H9 (cell line): Measurements from ENCODE around the gene RHEBL1. TPM values are rescaled to one million over a fixed set of nuclear protein-coding genes. Genes with fewer than 3 reads are reported as not detected.

ENCODE experiments used
- DNase-seq: peaks from one replicate; pipeline ENCODE4 v3.0.0-alpha.2; 2017
- H2AFZ ChIP-seq: one replicate; pipeline ENCODE4 v1.6.1; 2013; ENCODE audit warnings: mild to moderate bottlenecking, low read length, control low read depth, moderate library complexity
- H2AK5ac ChIP-seq: 2 replicates; pipeline ENCODE4 v1.6.1; 2013; ENCODE audit warnings: low read length, control low read depth, mixed read lengths; ENCODE audit not compliant: insufficient read length
- H2BK120ac ChIP-seq: one replicate; pipeline ENCODE4 v1.6.1; 2013; ENCODE audit warnings: low read depth, mild to moderate bottlenecking, low read length, control low read depth, inconsistent platforms; ENCODE audit not compliant: poor library complexity, severe bottlenecking
- H2BK12ac ChIP-seq: 2 replicates; pipeline ENCODE4 v1.6.1; 2013; ENCODE audit warnings: low read length, control low read depth, mixed read lengths, low read depth; ENCODE audit not compliant: insufficient read length
- H2BK15ac ChIP-seq: 2 replicates; pipeline ENCODE4 v1.6.1; 2013; ENCODE audit warnings: low read depth, low read length, control low read depth
- H2BK20ac ChIP-seq: one replicate; pipeline ENCODE4 v1.6.1; 2013; ENCODE audit warnings: low read depth, mild to moderate bottlenecking, low read length, control low read depth, inconsistent platforms; ENCODE audit not compliant: poor library complexity, severe bottlenecking
- H2BK5ac ChIP-seq: 2 replicates; pipeline ENCODE4 v1.6.1; 2013; ENCODE audit warnings: low read length, control low read depth, mixed read lengths; ENCODE audit not compliant: insufficient read length
- H3K14ac ChIP-seq: 2 replicates; pipeline ENCODE4 v1.6.1; 2013; ENCODE audit warnings: low read length, control low read depth; ENCODE audit not compliant: insufficient read depth
- H3K18ac ChIP-seq: 2 replicates; pipeline ENCODE4 v1.6.1; 2013; ENCODE audit warnings: low read depth, mild to moderate bottlenecking, mixed read lengths, low read length, control low read depth; ENCODE audit not compliant: insufficient read length
- H3K23ac ChIP-seq: 2 replicates; pipeline ENCODE4 v1.6.1; 2013; ENCODE audit warnings: low read length, control low read depth, mixed read lengths, low read depth; ENCODE audit not compliant: insufficient read length
- H3K23me2 ChIP-seq: 2 replicates; pipeline ENCODE4 v1.6.1; 2013; ENCODE audit warnings: low read depth, mild to moderate bottlenecking, mixed read lengths, low read length, control low read depth; ENCODE audit not compliant: insufficient read length, poor library complexity, severe bottlenecking
- H3K27ac ChIP-seq: 2 replicates; pipeline ENCODE4 v1.5.1; 2013; ENCODE audit warnings: low read length, control low read depth, mixed read lengths, low read depth; ENCODE audit not compliant: insufficient read length
- H3K27me3 ChIP-seq: 2 replicates; pipeline ENCODE4 v1.6.1; 2013; ENCODE audit warnings: low read length, control low read depth, inconsistent platforms; ENCODE audit not compliant: insufficient read depth
- H3K4ac ChIP-seq: 2 replicates; pipeline ENCODE4 v1.6.1; 2013; ENCODE audit warnings: low read depth, mild to moderate bottlenecking, control low read depth, inconsistent platforms, low read length, moderate library complexity
- H3K4me1 ChIP-seq: 2 replicates; pipeline ENCODE4 v1.6.1; 2013; ENCODE audit warnings: low read length, control low read depth, inconsistent platforms; ENCODE audit not compliant: insufficient read depth
- H3K4me2 ChIP-seq: 2 replicates; pipeline ENCODE4 v1.6.1; 2013; ENCODE audit warnings: low read length, control low read depth, mixed read lengths; ENCODE audit not compliant: insufficient read length, insufficient read depth
- H3K56ac ChIP-seq: 2 replicates; pipeline ENCODE4 v1.6.1; 2013; ENCODE audit warnings: low read depth, mild to moderate bottlenecking, mixed read lengths, low read length, control low read depth; ENCODE audit not compliant: insufficient read length
- H3K79me1 ChIP-seq: 2 replicates; pipeline ENCODE4 v1.6.1; 2013; ENCODE audit warnings: low read depth, mild to moderate bottlenecking, moderate library complexity, low read length, control low read depth, inconsistent platforms; ENCODE audit not compliant: insufficient read depth, poor library complexity, severe bottlenecking
- H3K79me2 ChIP-seq: 2 replicates; pipeline ENCODE4 v1.6.1; 2013; ENCODE audit warnings: low read length, control low read depth, inconsistent platforms; ENCODE audit not compliant: insufficient read depth
- H3K9ac ChIP-seq: 2 replicates; pipeline ENCODE4 v1.6.1; 2013; ENCODE audit warnings: low read length, control low read depth, mixed read lengths; ENCODE audit not compliant: insufficient read length; ENCODE audit errors: extremely low read depth
- H3K9me3 ChIP-seq: one replicate; pipeline ENCODE4 v1.6.1; 2013; ENCODE audit warnings: low read depth, low read length, inconsistent platforms; ENCODE audit not compliant: control insufficient read depth
- H3T11ph ChIP-seq: one replicate; pipeline ENCODE4 v1.6.1; 2013; ENCODE audit warnings: mild to moderate bottlenecking, low read length, control low read depth, inconsistent platforms
- H4K20me1 ChIP-seq: one replicate; pipeline ENCODE4 v1.6.1; 2013; ENCODE audit not compliant: control insufficient read depth, insufficient read length, insufficient read depth
- H4K5ac ChIP-seq: 2 replicates; pipeline ENCODE4 v1.6.1; 2013; ENCODE audit warnings: low read depth, mild to moderate bottlenecking, mixed read lengths, low read length, control low read depth; ENCODE audit not compliant: insufficient read length
- H4K8ac ChIP-seq: replicated peaks from 2 replicates; pipeline ENCODE4 v1.6.1; 2013; ENCODE audit warnings: low read length, control low read depth, mixed read lengths, low read depth; ENCODE audit not compliant: insufficient read length
- H4K91ac ChIP-seq: 2 replicates; pipeline ENCODE4 v1.6.1; 2013; ENCODE audit warnings: low read depth, mild to moderate bottlenecking, moderate library complexity, mixed read lengths, low read length, control low read depth; ENCODE audit not compliant: insufficient read length
- H3K27ac Mint-ChIP-seq, 3 experiments: 2 replicates in 2 of 3; 3 replicates in 1 of 3; pipeline ENCODE4 v1.8.0; 2020 to 2021; ENCODE audit warnings: mixed read lengths in 3 of 3, mild to moderate bottlenecking in 1 of 3, moderate library complexity in 1 of 3
- H3K27me3 Mint-ChIP-seq: 2 replicates; pipeline ENCODE4 v1.8.0; 2021; ENCODE audit warnings: low read depth, mild to moderate bottlenecking, moderate library complexity, mixed read lengths
- H3K36me3 Mint-ChIP-seq, 3 experiments: 2 replicates in 2 of 3; 3 replicates in 1 of 3; pipeline ENCODE4 v1.8.0; 2020 to 2021; ENCODE audit warnings: low read depth in 3 of 3, mixed read lengths in 3 of 3; ENCODE audit not compliant: insufficient read depth in 1 of 3
- H3K4me1 Mint-ChIP-seq, 2 experiments: 2 replicates each; pipeline ENCODE4 v1.8.0; 2020; ENCODE audit warnings: mixed read lengths in 2 of 2
- H3K4me3 Mint-ChIP-seq, 2 experiments: 2 replicates in 1 of 2; 3 replicates in 1 of 2; pipeline ENCODE4 v1.8.0; 2020 to 2021; ENCODE audit warnings: mild to moderate bottlenecking in 2 of 2, mixed read lengths in 2 of 2, moderate library complexity in 1 of 2
- H3K9me3 Mint-ChIP-seq, 2 experiments: 2 replicates in 1 of 2; 3 replicates in 1 of 2; pipeline ENCODE4 v1.8.0; 2020; ENCODE audit warnings: mild to moderate bottlenecking in 2 of 2, mixed read lengths in 2 of 2, moderate library complexity in 1 of 2
- CTCF ChIP-seq: fragments of 200-600 bp; sonication (generic); conservative IDR thresholded peaks from 3 replicates; pipeline ENCODE4 v1.8.0; 2021; ENCODE audit warnings: antibody characterized with exemption, mild to moderate bottlenecking
- WGBS: extraction: QIAGEN DNeasy Blood & Tissue Kit; methylation state at CpG from one replicate; pipeline ENCODE4 v1.1.7; 2013; ENCODE audit warnings: missing lambda C conversion rate, low lambda C conversion rate, mixed read lengths; ENCODE audit not compliant: insufficient read length; ENCODE audit errors: extremely low coverage; 5-methylcytosine and 5-hydroxymethylcytosine counted together
- total RNA-seq: library from RNA; stranded (reverse); gene quantifications from 2 replicates; pipeline ENCODE4 v1.2.1, GENCODE V29; 2021

Gene RHEBL1
- total RNA-seq, 1 experiment from 2014 or later, result 4.0 TPM

- Histone ChIP-seq H3K56ac (no peak overlapping the region), H3K27ac (no peak overlapping the region), H3K18ac (no peak overlapping the region), H3T11ph (no peak overlapping the region), H2BK15ac (no peak overlapping the region), H3K79me1 (no peaks in the 10 kb centered on the region), H4K91ac (no peak overlapping the region), H2BK120ac (no peak overlapping the region), H3K9me3 (no peaks in the 10 kb centered on the region), H3K4me2 (no peak overlapping the region), H3K14ac (no peak overlapping the region), H3K79me2 (no peaks in the 10 kb centered on the region), H3K23ac (no peak overlapping the region), H4K5ac (no peak overlapping the region), H3K9ac (no peak overlapping the region), H3K23me2 (no peaks in the 10 kb centered on the region), H2AK5ac (no peak overlapping the region), H4K20me1 (no peaks in the 10 kb centered on the region), H3K4me1 (no peaks in the 10 kb centered on the region), H3K27me3 (no peaks in the 10 kb centered on the region), H2BK20ac (no peak overlapping the region), H4K8ac (no peak overlapping the region), H2BK12ac (no peak overlapping the region), H3K4ac (no peak overlapping the region), H2AFZ (no peak overlapping the region), H2BK5ac (no peak overlapping the region)
- no peak overlapping the region for H3K4me3 Mint-ChIP-seq
- WGBS, result no CpG with 5 or more reads among the region's 14 CpGs
- TF ChIP-seq CTCF, result no peak
- no peaks in the 10 kb centered on the region for H3K4me1 Mint-ChIP-seq
- no peak overlapping the region for H3K27ac Mint-ChIP-seq
- H3K36me3 Mint-ChIP-seq, result peaks cover 51 to 98% (median 89%) of the 10 kb centered on the region in 3 experiments
- H3K9me3 Mint-ChIP-seq, result no peaks in the 10 kb centered on the region
- DNase-seq, result no peak
- H3K27me3 Mint-ChIP-seq, result no peaks in the 10 kb centered on the region
These were observed 29.4 kb downstream of the RHEBL1 start for GRCh38 chr12:49040364-49040855.
